ENCODE measurements around the gene LRRFIP1. TPM values are rescaled to one million over a fixed set of nuclear protein-coding genes. Genes with fewer than 3 reads are reported as not detected.

LRRFIP1 gene
- total and polyA plus RNA-seq, 2 of the 13 experiments (the other 11 are each of a cell fraction or from before 2014, with no cell fraction given) = 15.9 to 40.5 TPM

GRCh38 chr2:237733677-237734300, 106.4 kb downstream of the LRRFIP1 start (continued):
- TF ChIP-seq KIAA2018 (CRISPR knock-in tag; IDR thresholded peaks at IDR 0.05; ENCODE audit: borderline replicate concordance) (no peak), GTF2F1 (IDR thresholded peaks at IDR 0.05; ENCODE audit: low read length) (no peak), SAFB2 (CRISPR knock-in tag; IDR thresholded peaks at IDR 0.05; ENCODE audit: borderline replicate concordance, low read depth) (peak; percentile 25; the same call in 1 of the 2 replicates), KAT7 (CRISPR knock-in tag; IDR thresholded peaks at IDR 0.05; ENCODE audit: borderline replicate concordance) (no peak), CENPT (CRISPR knock-in tag; IDR thresholded peaks at IDR 0.05; ENCODE audit: low read depth) (no peak), ZBTB21 (CRISPR knock-in tag; IDR thresholded peaks at IDR 0.05) (no peak), ZNF792 (CRISPR knock-in tag; IDR thresholded peaks at IDR 0.05) (peak; percentile 62), IRX3 (CRISPR knock-in tag; IDR thresholded peaks at IDR 0.05; ENCODE audit: borderline replicate concordance, low read depth) (no peak), JARID2 (CRISPR knock-in tag; IDR thresholded peaks at IDR 0.05; ENCODE audit: insufficient replicate concordance) (no peak), SUZ12 (IDR thresholded peaks at IDR 0.05; ENCODE audit: low read depth, low read length) (no peak), ATF4 (CRISPR knock-in tag; IDR thresholded peaks at IDR 0.05) (0 out of 4 replicates have a peak, but pooled peaks of 1 of the 2 experiments have one; percentile 24), ATM (IDR thresholded peaks at IDR 0.05; ENCODE audit: borderline replicate concordance) (no peak), ZNF570 (CRISPR knock-in tag; IDR thresholded peaks at IDR 0.05; ENCODE audit: borderline replicate concordance) (no peak), ELF3 (CRISPR knock-in tag; IDR thresholded peaks at IDR 0.05) (peak; percentile 95)
- TF ChIP-seq, protein P1, sequence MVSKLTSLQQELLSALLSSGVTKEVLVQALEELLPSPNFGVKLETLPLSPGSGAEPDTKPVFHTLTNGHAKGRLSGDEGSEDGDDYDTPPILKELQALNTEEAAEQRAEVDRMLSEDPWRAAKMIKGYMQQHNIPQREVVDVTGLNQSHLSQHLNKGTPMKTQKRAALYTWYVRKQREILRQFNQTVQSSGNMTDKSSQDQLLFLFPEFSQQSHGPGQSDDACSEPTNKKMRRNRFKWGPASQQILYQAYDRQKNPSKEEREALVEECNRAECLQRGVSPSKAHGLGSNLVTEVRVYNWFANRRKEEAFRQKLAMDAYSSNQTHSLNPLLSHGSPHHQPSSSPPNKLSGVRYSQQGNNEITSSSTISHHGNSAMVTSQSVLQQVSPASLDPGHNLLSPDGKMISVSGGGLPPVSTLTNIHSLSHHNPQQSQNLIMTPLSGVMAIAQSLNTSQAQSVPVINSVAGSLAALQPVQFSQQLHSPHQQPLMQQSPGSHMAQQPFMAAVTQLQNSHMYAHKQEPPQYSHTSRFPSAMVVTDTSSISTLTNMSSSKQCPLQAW (CRISPR knock-in tag; IDR thresholded peaks at IDR 0.05) = peak; percentile 57; the same call in 1 of the 2 replicates
- TF ChIP-seq, protein P2, sequence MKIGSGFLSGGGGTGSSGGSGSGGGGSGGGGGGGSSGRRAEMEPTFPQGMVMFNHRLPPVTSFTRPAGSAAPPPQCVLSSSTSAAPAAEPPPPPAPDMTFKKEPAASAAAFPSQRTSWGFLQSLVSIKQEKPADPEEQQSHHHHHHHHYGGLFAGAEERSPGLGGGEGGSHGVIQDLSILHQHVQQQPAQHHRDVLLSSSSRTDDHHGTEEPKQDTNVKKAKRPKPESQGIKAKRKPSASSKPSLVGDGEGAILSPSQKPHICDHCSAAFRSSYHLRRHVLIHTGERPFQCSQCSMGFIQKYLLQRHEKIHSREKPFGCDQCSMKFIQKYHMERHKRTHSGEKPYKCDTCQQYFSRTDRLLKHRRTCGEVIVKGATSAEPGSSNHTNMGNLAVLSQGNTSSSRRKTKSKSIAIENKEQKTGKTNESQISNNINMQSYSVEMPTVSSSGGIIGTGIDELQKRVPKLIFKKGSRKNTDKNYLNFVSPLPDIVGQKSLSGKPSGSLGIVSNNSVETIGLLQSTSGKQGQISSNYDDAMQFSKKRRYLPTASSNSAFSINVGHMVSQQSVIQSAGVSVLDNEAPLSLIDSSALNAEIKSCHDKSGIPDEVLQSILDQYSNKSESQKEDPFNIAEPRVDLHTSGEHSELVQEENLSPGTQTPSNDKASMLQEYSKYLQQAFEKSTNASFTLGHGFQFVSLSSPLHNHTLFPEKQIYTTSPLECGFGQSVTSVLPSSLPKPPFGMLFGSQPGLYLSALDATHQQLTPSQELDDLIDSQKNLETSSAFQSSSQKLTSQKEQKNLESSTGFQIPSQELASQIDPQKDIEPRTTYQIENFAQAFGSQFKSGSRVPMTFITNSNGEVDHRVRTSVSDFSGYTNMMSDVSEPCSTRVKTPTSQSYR (CRISPR knock-in tag; IDR thresholded peaks at IDR 0.05; ENCODE audit: borderline replicate concordance) = no peak; the same call in 1 of the 2 replicates

Measured in HepG2 (cell line).